ENCODE results near the gene MACROD2. TPM values are rescaled to one million over a fixed set of nuclear protein-coding genes. Genes with fewer than 3 reads are reported as not detected.

Gene MACROD2
- total RNA-seq, 1 experiment from 2014 or later, result 0.86 TPM

DNA sequence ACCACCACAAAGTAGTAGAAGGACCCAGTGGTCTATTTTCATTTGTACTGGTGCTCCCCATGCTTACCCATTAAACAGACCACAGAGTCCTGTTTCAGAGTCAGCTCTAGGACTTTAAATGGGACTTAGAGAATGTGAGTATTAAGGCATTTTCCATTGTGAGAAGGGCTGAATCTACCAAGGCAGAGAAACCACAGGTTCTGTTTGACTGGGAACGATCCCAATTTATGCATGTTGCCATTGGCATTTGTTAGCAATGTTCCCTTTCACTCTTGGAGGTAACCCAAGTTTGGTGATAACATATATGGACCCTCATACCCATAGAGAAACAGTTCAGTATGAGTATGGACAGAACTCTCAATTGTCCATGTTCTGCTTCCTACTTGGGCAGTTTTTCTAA, 1905.1 kb downstream of the MACROD2 start:
- peak; percentile 7 for DNase-seq (ENCODE audit: low read depth)

DNA sequence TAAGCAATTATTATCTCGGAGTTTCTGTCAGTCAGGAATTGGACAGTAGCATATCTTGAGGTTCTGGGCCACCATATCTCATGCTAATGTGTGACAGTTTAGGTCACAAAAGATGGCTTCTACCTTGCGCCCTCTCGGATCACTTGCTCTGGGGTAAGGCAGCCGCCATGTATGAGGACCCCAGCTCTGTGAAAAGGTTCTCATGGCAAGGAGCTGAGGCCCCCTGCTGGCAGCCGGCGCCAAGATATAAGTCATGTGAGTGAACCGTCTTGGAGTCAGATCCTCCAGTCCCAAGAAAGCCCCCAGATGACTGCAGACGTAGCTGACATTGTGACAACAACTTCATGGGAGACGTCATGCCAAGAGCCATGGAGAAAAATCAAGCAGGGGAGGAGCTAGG, 1907.2 kb downstream of the MACROD2 start:
- peak; percentile 6 for DNase-seq (ENCODE audit: low read depth)

- DNase-seq (ENCODE audit: low read depth), result no peak
These were observed 1910.3 kb downstream of the MACROD2 start for GRCh38 chr20:15905661-15906060.

DNA sequence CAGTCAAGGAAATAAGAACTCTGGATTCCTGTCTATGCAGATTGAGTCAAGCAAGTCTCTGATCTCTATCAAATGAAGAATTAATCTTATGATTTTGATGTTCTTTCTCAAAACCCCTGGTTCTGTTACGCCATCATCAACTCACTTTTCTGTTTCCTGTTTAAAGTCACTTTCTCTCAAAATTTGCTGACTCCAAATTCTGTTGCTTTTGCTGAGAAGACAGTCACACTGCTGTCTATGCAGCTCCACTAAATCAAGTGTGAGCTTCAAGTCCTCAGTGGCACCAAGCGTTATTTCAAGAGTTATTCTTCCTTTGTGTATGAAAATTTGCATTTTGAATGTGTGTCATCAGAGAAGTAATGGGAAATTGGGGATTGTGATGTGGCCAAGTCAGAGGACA, 1914.7 kb downstream of the MACROD2 start:
- no peak for DNase-seq (ENCODE audit: low read depth)

- DNase-seq (ENCODE audit: low read depth), result no peak
These were observed 1916.3 kb downstream of the MACROD2 start for GRCh38 chr20:15911581-15911980.

GRCh38 chr20:15913391-15914025, 1918.2 kb downstream of the MACROD2 start:
- DNase-seq (ENCODE audit: low read depth), result no peak

DNA sequence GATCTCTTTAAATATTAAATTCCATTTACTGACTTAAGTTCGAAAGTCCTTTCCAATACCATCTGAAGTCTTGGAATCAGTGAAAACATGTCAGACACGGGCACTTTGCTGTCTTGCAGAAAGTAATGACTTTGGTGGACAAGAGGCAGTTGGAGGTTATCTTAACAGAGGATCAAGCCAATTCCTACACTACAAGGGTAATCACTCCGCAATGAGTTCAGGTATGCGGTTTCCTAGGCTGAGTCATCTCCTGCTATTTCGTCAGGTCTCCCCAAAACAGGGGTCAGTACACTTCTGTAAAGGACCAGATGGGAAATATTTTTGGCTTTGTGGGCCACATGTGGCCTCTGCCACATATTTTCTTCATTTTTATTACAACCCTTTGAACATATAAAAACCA, 1921.3 kb downstream of the MACROD2 start:
- DNase-seq (ENCODE audit: low read depth), result no peak

GRCh38 chr20:15917283-15917682, 1922.0 kb downstream of the MACROD2 start:
- no peak for DNase-seq (ENCODE audit: low read depth)

GRCh38 chr20:15918631-15919030, 1923.3 kb downstream of the MACROD2 start:
- no peak for DNase-seq (ENCODE audit: low read depth)

DNA sequence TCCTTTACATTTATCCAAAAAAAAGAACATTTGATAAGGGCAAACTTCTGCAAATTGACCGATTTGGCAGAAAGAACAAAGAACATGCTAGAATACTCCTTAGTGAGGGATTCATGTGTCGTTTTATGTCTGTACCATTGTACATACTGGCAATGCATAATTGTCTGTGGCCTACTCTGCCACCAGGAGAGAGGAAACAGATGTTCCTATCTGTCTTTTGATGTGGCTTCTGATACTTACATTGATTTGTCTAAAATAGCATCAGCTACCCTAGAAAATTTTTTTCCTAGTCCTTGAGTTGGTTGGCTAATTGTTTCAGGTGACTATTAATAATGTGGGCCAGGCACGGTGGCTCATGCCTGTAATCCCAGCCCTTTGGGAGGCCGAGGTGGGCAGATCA, 1923.8 kb downstream of the MACROD2 start:
- no peak for DNase-seq (ENCODE audit: low read depth)

DNA sequence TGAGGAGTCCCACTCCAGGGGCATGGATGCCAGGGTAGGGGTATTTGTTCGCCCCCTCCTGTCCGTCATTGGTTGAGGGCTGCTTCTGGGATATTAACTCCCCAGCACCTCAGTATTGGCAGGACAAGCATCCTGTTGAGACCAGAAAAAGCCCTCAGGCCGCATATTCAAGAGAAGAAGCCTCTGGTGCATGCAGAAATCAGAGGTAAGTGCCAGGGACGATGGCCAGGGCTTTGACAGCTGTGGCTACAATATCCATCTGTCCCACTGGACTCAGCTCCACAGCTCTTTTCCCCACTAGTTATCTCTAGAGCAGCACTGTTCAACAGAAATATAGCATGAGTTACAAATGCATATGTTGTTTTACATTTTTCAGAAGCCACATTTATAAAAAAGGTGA, 1926.6 kb downstream of the MACROD2 start:
- DNase-seq (ENCODE audit: low read depth), result no peak

- no peak for DNase-seq (ENCODE audit: low read depth)
These were observed 1927.2 kb downstream of the MACROD2 start for GRCh38 chr20:15922556-15922955.

GRCh38 chr20:15923030-15923776, 1927.9 kb downstream of the MACROD2 start:
- no peak for DNase-seq (ENCODE audit: low read depth)

DNA sequence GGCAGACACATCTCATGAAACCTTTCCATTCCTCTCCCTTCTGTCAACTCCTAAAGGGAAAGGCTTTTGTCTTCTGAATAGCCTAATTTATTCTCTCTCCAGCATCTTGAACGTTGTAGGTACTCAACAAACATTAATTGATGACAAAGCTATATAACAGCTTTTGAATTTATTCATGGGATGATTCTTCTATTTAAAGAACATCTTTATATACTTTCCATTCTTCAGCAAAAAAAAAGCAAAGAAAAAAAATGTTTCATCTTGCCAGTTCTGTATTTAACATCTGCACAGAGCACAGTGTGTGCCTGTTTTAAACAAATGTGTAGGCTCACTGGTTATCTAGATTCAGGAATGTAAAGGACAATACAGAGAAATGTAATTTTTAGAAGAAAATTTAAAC, 1929.2 kb downstream of the MACROD2 start:
- DNase-seq (ENCODE audit: low read depth), result no peak

- DNase-seq (ENCODE audit: low read depth), result no peak
These were observed 1930.1 kb downstream of the MACROD2 start for GRCh38 chr20:15925376-15925775.

- DNase-seq (ENCODE audit: low read depth), result no peak
These were observed 1932.8 kb downstream of the MACROD2 start for GRCh38 chr20:15927893-15928650.

- no peak for DNase-seq (ENCODE audit: low read depth)
These were observed 1933.6 kb downstream of the MACROD2 start for GRCh38 chr20:15928946-15929345.

GRCh38 chr20:15930311-15931305, 1935.3 kb downstream of the MACROD2 start:
- no peak for DNase-seq (ENCODE audit: low read depth)

DNA sequence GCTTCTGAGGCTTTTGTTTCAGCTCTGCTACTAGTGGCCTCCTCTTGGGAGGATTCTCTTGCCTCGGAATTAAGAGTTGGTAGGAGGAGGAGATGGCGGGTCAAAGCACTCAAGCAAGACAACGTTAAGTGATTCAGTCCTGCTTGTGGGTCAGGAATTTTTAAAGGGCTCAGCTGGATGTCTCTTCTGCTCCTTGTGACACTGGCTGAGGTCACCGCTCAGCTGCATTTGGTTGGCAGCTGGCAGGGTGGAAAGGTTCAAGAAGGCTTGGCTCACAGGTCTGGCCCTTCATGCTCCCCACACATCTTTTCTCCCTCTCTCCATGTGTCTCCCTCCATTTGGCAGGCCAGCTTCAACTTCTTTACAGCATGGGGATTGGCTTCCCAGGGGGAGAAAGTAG, 1936.6 kb downstream of the MACROD2 start:
- no peak for DNase-seq (ENCODE audit: low read depth)

GRCh38 chr20:15937179-15937578, 1941.9 kb downstream of the MACROD2 start:
- DNase-seq (ENCODE audit: low read depth), result no peak

- DNase-seq (ENCODE audit: low read depth), result no peak
These were observed 1943.5 kb downstream of the MACROD2 start for GRCh38 chr20:15938847-15939246.

DNA sequence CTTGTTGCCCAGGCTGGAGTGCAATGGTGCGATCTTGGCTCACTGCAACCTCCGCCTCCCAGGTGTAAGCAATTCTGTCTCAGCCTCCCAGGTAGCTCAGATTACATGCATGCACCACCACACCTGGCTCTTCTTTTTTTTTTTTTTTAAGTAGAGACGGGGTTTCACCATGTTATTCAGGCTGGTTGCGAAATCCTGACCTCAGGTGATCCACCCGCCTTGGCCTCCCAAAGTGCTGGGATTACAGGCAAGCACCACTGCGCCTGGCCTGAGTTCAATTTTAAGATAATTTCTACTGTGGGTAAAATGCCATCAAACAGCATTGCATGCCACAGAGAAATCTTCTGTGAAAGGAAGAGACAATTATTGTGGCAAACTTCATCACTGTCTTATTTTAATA, 1944.8 kb downstream of the MACROD2 start:
- no peak for DNase-seq (ENCODE audit: low read depth)

All from Daoy (cell line).